Left ventricle myocardium inferior (tissue), 1 donor: Measurements from ENCODE around the gene PPARG. TPM values are rescaled to one million over a fixed set of nuclear protein-coding genes. Genes with fewer than 3 reads are reported as not detected.

Source experiments
- DNase-seq: peaks from one replicate; pipeline ENCODE4 v3.0.0-alpha.2; 2020
- H3K27ac ChIP-seq: fragments of 200-600 bp; replicated peaks from 2 replicates; pipeline ENCODE4 v1.8.0; 2021
- H3K27me3 ChIP-seq: fragments of 200-600 bp; 2 replicates; pipeline ENCODE4 v1.8.0; 2021; ENCODE audit warnings: low read depth
- H3K36me3 ChIP-seq: fragments of 200-600 bp; 2 replicates; pipeline ENCODE4 v1.8.0; 2021
- H3K4me1 ChIP-seq: fragments of 200-600 bp; 2 replicates; pipeline ENCODE4 v1.8.0; 2021
- H3K4me3 ChIP-seq: fragments of 200-600 bp; 2 replicates; pipeline ENCODE4 v1.8.0; 2021; ENCODE audit warnings: mild to moderate bottlenecking, moderate library complexity
- H3K9me3 ChIP-seq: fragments of 200-600 bp; replicated peaks from 2 replicates; pipeline ENCODE4 v1.8.0; 2021
- intact Hi-C: fragments of 100-400 bp; cut with micrococcal nuclease; formaldehyde crosslinking; loops from one replicate; pipeline ENCODE4 v1.11.0; 2022
- total RNA-seq: library from RNA; stranded (reverse); fragmentation: NEBNext Ultra II Directional; extraction: Animal tissue kit (Norgen Biotek cat#: 25700); gene quantifications from one replicate; pipeline ENCODE4 v1.2.1, GENCODE V29; 2021
- TF ChIP-seq, protein P1 (sequence below): fragments of 200-600 bp; IDR thresholded peaks from 2 replicates; pipeline ENCODE4 v1.8.0; 2021; ENCODE audit warnings: antibody characterized with exemption, mild to moderate bottlenecking, borderline replicate concordance
- donor health status: DM: no; HTN: yes; CAD: no; lungs with severe emphysema.

The PPARG gene
- total RNA-seq, 1 donor from 2014 or later = 15.6 TPM

DNA sequence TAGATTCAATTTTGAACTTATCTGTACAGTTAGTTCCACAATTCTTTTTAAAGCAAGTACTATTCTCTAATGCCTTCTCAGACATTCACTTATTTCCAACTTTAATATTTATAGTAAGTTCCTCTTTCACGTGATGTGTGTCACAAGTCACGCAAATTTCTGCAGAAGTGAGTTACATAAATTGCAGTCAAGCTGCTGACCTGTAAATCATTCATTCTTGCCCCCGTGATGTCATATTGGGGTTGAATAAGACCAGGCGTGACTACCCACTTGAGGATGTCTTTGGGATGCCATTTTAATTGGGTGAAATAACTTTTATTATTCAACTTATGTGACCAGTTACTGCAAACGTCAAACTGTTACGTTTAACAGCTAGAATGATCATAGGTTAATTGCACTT, 15.1 kb downstream of the PPARG start:
- no peak for DNase-seq
- Histone ChIP-seq H3K9me3 (no peaks in the 10 kb centered on the region), H3K27ac (no peak overlapping the region), H3K4me1 (peaks cover 26% of the 10 kb centered on the region), H3K27me3 (no peaks in the 10 kb centered on the region), H3K36me3 (no peaks in the 10 kb centered on the region), H3K4me3 (no peak overlapping the region)
- intact Hi-C loops = no loop called here
- TF ChIP-seq, protein P1, sequence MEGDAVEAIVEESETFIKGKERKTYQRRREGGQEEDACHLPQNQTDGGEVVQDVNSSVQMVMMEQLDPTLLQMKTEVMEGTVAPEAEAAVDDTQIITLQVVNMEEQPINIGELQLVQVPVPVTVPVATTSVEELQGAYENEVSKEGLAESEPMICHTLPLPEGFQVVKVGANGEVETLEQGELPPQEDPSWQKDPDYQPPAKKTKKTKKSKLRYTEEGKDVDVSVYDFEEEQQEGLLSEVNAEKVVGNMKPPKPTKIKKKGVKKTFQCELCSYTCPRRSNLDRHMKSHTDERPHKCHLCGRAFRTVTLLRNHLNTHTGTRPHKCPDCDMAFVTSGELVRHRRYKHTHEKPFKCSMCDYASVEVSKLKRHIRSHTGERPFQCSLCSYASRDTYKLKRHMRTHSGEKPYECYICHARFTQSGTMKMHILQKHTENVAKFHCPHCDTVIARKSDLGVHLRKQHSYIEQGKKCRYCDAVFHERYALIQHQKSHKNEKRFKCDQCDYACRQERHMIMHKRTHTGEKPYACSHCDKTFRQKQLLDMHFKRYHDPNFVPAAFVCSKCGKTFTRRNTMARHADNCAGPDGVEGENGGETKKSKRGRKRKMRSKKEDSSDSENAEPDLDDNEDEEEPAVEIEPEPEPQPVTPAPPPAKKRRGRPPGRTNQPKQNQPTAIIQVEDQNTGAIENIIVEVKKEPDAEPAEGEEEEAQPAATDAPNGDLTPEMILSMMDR = no peak

DNA sequence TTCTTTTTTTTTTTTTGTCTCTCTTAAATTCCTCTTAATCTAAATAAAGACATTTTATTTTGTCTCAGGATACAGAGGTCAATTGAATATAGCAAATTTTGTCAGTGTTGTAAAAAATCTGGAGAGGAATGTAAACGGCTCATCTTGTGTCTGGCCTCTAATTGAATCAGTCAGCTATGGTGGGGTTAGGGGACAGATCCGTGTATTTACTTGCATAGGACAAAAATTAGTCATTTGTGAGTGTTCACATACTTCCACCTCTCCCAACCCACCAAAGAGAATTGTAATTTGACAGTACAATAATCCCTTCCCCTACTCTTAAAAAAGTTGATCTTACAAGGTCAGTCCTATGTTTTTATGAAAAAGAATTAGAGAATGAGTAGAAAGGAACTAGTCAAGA, 18.3 kb downstream of the PPARG start:
- Histone ChIP-seq H3K27me3 (no peaks in the 10 kb centered on the region), H3K9me3 (no peaks in the 10 kb centered on the region), H3K27ac (no peak overlapping the region), H3K36me3 (no peaks in the 10 kb centered on the region), H3K4me1 (peaks cover 21% of the 10 kb centered on the region), H3K4me3 (no peak overlapping the region)
- TF ChIP-seq, protein P1 = no peak
- intact Hi-C loops = no loop called here
- no peak for DNase-seq

DNA sequence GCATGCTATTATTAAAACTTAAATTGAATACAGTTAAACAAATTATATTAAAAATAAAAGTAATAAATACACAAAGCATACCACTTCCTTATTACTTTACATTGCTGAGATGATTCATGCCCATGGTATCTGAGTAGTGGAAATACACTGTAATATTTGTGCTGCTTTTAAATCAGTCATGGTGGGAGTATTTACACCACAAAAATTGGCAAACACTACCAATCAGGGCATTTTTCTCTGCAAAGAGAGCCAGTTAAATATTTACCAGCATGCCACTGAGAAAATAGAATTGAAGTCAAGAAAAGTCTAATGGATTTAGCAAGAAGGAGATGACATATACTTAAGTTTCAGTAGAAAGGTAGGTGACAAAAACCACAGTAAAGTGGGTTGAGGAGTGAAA, 19.6 kb downstream of the PPARG start:
- intact Hi-C loops = no loop called here
- Histone ChIP-seq H3K36me3 (no peaks in the 10 kb centered on the region), H3K4me1 (peaks cover 12% of the 10 kb centered on the region), H3K9me3 (no peaks in the 10 kb centered on the region), H3K4me3 (no peak overlapping the region), H3K27ac (no peak overlapping the region), H3K27me3 (no peaks in the 10 kb centered on the region)
- DNase-seq = no peak
- TF ChIP-seq, protein P1 = no peak

DNA sequence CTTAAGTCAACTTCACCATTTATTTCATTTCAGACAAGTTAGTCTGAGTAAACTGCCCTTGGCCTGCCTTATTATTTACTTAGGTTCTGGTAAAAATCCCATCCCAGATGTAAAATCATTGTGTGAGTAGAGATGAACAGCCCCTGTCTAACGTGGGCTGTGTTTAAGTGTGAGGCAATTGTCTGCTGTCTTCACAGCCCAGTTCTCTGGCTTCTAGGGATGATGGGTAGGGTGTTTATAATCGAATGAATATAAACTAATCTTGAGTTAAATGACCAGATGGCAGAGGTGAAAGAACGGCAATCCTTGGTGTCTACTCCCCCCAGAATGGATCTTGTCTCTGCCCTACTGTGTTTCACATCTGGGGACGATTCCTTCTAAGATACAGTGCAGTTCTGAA, 20.8 kb downstream of the PPARG start:
- no peaks in the 10 kb centered on the region for H3K27me3 ChIP-seq
- no peak for DNase-seq
- peaks cover 12% of the 10 kb centered on the region for H3K4me1 ChIP-seq
- no peak overlapping the region for H3K27ac ChIP-seq
- H3K36me3 ChIP-seq = peaks cover 3% of the 10 kb centered on the region
- TF ChIP-seq, protein P1 = no peak
- intact Hi-C loops = no loop called here
- no peak overlapping the region for H3K4me3 ChIP-seq
- no peaks in the 10 kb centered on the region for H3K9me3 ChIP-seq

DNA sequence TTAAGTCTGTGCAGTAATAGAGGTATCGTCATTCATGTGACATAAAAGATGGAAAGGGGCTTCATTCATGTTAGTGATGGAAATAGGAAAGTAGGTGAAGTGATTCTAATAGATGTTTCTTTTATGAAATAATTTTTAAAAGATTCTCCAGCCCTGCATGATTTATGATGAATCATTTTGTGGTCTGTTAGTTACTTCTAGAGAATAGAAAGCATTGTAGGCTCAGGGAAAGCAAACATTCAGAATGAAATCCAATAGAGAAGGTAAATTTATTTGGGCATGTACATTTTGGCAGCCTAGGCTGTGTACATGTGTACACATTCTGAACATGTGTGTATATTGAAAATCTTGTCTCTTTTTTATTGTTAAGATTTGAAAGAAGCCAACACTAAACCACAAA, 23.1 kb downstream of the PPARG start:
- H3K27me3 ChIP-seq = no peaks in the 10 kb centered on the region
- no peak for DNase-seq
- TF ChIP-seq, protein P1 = no peak
- no peak overlapping the region for H3K27ac ChIP-seq
- intact Hi-C loops = no loop called here
- H3K36me3 ChIP-seq = peaks cover 3% of the 10 kb centered on the region
- peaks cover 14% of the 10 kb centered on the region for H3K4me1 ChIP-seq
- no peaks in the 10 kb centered on the region for H3K9me3 ChIP-seq
- no peak overlapping the region for H3K4me3 ChIP-seq

DNA sequence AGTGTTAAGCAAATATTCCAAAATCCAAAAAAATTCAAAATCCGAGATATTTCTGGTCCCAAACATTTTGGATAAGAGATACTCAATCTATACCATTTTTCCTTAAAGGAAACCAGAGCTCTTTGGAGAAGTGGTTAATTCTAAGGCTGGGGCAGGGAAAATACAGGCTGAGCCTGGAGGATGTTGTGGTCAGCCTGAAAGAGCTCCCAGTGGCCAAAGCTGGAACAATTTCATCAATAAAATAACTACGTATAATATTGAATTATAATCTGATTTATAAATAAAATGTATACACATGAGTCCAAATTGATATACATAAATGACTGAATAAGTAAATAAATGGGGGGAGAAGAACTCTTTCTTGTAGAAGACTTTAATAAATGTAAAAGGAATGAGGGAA, 24.6 kb downstream of the PPARG start:
- peaks cover 3% of the 10 kb centered on the region for H3K36me3 ChIP-seq
- H3K27me3 ChIP-seq = no peaks in the 10 kb centered on the region
- H3K4me1 ChIP-seq = peaks cover 24% of the 10 kb centered on the region
- H3K27ac ChIP-seq = no peak overlapping the region
- TF ChIP-seq, protein P1 = no peak
- DNase-seq = no peak
- no peak overlapping the region for H3K4me3 ChIP-seq
- no peaks in the 10 kb centered on the region for H3K9me3 ChIP-seq
- intact Hi-C loops = no loop called here
